GM18499 (cell line): ENCODE measurements around the gene GPC5.
A peak's percentile ranks its signal among the peaks of the same experiment; 100 is the strongest.
"Not testable (repeated sequence)": the region's sequence is repeated elsewhere in the genome, so short reads cannot be mapped to it uniquely, and the experiment has no call there.

ENCODE experiments used
- ATAC-seq: cut with Tn5 transposase; IDR thresholded peaks from one replicate; pipeline ENCODE4 v1.9.1; 2021; ENCODE audit warnings: moderate number of reproducible peaks; ENCODE audit not compliant: insufficient read depth, unreplicated experiment

Gene GPC5

DNA sequence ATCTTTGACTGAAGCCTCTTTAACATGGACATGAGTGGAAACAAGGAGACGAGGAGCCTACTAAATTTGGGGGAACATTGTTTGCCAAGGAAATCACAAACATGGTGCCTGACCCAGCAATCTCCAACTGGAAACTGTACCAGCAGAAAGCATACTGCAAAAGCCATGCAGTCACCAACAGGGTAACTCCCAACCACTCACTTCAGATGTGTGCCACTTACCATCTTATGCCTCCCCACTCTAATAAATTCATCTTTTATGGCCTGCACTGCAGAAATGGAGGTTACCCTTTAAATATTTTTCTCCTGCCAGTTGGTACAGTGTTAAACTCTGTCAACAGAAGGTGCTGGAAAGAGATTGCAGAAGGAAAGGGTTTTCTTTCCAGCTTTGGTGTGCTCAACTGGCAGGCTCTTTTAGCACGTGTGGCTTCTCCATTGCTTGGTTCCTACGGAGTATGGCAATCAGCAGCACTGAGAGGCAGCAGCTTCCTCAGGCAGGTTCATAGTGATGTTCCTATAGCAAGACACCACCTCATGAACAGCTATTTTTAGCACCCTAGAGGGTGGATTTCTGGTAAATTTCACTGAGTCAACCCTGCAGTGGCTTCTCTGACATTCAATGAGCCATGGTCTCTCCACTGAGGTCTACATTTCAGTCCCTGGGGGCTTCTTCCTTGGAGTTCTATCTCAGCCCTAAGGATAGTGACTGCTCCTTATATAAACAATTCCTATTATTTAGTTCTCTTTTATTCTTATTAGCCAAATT, 29.6 kb upstream of the GPC5 start:
- ATAC-seq: no peak

DNA sequence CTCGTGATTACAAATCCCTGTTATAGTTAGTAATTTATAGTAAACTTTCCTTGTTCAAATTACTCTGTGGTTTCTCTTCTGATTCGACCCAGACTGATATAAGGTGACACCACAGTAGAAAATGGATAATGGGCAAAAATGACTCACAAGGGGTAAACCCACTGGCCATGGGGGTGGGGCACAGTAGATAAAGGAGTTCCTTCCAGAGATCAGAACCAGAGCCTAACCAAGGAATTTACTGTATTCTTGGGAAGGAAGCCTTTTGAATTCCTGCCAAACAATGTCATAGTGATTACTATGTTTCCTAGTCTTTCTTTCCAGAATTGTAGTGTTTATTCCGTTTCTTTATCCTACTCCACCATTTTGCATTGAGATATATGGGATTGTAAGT, 29.0 kb upstream of the GPC5 start:
- ATAC-seq: no peak

DNA sequence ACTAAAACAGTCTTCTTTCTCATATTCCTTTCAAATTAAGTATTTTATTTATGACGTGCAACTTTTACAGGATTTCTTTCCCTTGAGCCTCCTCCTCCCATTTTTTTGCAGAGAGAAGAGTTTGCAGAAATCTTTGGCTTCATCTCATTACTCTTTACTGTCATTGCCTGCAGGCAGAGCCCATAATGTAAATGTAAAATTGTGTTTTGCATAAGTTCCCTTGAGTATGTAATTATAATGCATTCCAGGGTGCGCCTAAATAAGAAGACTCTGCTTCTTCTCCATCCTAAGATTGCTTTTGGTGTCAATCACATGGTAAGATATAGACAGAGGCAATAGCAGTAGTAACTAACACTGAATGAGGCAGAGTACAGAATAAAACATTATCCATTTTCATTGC, 27.9 kb upstream of the GPC5 start:
- no peak for ATAC-seq

DNA sequence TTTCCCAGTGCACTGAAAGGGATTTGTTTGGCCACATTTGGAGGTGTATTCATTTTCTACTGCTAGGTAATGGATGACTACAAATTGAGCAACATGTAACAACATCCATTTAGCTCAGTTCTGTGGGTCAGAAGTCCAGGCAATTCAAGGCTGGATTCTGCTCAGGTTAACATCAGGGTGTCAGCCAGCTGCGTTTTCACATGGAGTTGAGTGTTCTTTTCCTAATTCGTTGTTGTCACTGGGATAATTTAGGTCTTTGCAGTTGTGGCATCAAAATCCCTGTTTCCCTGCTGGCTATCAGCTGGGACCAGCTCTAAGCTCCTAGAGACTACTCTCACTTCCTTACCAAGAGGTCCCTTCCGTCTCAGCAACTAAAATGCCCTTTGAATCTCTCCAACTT, 25.5 kb upstream of the GPC5 start:
- ATAC-seq: no peak

DNA sequence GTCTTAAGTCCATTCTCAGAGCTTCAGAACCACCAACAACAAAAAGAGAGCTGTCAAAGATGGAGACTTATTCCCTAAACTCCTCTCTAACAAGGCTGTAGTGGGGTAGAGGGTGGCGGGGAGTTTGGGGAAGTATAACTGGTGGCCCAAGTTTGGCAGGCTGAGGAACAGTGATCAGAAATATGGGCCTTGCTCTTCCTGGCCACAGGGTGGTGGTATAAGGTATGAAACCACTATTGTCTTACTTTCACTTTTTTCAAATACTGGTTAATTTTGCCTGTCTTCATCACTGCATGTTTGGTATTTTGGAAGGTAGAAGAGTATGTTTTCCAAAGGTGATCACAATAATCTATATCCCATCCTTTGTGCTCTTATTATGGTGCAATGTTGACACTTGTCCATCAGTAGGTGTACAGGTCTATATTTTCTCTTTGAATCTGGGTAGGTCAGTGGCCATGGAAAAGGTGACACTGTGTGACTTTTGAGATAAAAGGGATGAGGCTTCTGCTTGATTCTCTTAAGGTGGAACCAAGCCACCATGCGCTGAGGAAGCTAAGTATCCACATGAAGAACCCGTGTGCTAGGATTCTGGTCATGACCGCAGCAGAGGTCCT, 23.2 kb upstream of the GPC5 start:
- ATAC-seq: peak; percentile 94

DNA sequence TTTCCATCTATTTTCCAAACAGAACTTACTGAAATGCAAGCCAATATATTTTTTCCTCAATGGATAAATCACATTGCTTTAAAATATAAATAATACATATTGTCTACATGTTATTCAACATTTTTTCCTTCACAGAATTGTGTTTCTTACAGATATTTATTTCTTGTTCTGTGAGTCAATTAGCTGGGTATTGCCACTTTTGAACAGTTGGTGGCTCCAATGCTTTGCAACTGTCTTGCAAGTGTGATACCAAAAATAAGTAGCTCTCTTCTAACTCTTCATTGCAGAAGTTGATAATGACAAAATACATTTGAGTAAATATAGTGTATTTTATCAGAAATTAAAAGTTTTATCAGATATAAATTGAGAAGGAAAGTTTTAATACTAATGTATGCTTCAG, 17.1 kb upstream of the GPC5 start:
- ATAC-seq: no peak

DNA sequence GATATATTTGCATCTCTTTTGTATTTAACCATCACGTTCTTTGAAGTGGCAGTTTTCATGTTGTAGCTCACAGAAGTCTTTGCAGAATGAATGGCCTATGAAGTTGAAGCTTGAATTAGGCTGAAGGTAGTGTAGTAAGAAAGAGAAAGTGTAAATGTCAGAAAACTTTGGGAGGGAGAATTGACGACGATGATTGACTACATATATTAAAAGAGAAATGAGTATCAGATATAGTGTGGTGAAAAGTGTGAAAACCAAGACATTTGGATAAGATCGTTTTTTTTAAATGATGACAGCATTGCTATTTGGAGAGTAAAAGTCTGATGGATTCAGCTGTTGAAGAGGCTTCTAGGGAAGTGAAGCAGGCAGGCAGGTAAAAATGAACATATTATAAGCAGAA, 14.6 kb upstream of the GPC5 start:
- no peak for ATAC-seq

DNA sequence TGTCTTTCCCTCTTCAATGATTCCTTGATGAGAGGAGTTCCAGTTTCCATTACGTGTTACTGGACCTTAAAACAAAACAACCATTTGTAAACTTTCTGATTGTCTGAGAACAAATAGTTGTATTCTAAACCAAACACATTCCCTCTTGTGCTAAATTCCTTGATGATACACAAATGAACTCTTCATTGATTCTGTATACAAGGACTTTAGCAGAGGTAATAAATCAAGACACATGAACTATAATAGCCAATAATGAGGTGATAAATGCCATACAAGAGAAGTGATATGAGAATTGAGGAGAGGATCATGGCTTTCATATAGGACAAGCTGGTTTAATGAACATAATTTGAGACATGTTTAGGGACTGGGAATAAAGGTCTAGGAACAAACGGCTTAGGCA, 13.5 kb upstream of the GPC5 start:
- no peak for ATAC-seq

DNA sequence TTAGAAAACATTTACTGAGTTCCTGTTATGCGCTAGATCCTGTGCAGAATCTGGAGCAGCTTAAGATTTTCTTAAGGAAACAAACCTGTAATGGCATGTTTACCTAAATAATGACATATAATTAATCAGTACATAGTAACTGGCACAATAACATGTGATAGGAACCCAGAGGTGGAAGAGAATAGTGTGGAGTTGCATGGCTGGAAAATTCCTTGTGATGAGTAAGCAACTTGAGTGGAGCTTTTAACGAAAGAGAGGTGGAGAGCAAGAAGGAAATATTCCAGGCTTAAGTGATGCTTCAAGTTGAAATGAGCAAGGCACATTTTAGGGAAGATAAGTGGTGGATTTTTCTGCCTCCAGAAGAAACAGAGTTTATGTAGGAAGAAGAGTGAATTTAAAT, 9.2 kb upstream of the GPC5 start:
- ATAC-seq: no peak

DNA sequence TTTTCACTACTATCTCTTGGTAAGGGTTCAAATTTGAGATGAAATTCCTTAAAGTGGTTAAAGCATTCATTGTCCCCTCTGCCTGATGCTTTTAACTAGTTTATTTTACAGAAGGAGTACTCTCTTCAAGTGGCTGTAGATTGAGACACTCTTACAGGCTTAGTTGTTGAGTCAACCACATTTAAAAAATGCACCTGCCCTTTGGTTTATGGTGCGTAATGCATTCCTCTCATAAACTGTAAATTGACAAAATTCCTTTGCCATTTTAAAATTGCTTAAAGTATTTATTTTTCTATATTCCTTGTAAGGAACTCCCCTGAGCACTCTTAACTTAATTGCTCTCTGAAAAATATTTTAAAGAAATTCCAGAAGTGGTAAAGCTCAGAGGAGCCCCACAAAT, 826 bp upstream of the GPC5 start:
- no peak for ATAC-seq

DNA sequence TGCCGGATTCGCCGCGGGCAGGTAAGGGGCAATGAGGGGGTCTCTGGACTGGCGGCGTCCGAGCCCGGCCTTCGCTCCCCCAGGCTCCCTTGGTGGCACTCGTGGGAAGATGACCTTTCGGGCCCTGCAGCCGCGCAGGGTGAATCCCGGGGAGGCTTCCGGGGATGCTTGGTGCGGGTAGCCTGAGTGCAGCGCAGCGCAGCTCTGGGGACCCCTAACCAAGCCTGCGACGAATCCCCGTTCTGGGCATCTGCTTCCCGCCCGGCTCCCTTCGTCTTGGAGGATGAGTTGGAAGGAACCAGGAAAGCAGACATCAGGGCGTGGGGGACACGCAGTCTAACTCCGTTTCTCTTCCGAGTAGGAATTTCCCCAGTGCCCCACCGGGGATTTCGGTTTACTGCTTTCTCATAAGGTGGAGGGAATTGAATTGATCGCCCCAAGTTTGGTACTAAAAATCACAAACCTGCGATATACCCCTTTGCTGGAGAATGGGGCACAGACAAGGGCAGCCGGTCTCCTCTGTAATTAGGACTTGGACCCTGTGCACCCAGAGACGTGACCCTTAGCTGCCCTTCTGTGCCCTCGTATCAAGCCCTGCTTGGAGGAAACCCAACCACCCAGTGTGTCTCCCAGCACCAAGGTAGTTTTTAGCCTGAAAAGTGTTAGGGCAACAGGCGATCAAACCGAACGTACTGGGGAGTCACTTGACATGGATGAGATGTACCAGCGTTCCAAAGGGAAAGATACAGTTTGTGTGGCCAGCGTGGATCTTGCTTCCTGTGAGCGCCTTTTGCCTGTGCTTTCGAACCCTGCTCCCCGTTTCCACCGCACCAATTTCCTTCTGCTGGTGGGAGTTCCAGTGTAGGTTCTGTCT, 1.0 kb downstream of the GPC5 start:
- no peak for ATAC-seq

DNA sequence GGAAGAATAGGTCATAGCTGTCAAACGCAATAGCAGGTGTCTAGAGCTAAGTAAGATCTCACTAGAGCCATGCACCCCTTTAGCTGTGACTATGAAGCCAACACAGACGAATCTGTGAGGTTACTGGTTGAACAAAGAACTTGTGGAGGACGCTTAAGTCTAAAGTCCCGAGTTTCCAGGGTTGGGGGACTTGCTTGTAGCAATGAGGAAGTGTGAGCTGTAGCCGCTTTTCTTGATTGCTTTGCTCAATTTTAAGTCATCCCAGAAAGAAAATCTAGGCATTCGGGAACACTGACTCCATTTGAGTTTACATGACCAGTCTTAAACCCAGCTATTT, 1.6 kb downstream of the GPC5 start:
- no peak for ATAC-seq

DNA sequence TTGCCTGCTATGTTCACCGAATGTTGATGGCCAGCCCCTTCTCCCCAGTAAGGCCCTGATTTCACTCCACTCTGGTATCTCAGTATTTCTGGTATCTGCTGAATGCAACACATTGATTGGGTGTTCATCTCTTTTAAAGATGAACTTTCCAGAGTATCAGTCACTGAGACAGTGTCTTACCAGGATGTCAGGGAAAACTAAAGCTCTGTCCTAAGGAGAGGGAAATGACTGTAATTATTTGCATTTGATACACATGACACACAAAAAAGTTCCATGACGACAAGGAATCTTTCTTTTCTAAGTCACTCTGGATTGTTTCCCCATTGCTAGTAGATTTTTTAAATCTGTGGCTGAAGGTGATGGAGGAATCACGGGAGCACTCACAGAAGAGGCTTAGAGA, 2.2 kb downstream of the GPC5 start:
- no peak for ATAC-seq

DNA sequence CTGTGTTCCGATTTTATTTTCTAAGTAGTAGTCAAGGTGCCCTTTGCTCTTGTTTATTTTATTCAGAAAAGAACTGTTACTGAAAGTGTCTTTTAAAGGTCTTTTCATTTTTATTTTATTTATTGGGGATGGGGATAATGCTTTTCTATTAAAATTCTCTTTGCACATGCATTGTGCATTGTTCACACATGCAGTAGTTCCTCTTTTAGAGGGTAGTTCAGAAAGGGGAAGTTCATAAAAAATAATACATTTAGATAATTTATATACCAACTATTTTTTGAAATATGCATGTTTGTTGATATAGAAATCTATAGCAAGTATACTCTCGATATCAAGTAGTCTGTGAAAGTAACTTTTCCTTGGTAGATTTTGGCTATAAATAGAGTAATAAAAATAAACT, 3.5 kb downstream of the GPC5 start:
- ATAC-seq: no peak

DNA sequence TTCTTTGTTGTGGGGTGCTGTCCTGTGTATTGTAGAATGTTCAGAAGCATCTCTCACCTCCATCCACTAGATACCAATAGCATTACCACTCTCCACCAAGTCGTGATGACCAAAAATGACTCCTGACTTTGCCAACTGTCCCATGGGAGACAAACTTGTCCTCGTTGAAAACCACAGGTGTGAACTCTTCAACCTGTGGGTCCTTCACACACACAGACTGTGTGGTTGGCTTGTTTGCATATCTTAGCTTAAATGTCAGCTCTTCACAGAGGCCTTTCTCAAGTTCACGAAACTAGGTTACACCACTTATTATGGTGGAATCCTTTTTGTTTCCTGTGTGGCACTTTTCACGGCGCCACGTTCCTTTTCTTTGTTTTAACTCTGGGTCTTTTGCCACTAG, 6.8 kb downstream of the GPC5 start:
- peak; percentile 66 for ATAC-seq

DNA sequence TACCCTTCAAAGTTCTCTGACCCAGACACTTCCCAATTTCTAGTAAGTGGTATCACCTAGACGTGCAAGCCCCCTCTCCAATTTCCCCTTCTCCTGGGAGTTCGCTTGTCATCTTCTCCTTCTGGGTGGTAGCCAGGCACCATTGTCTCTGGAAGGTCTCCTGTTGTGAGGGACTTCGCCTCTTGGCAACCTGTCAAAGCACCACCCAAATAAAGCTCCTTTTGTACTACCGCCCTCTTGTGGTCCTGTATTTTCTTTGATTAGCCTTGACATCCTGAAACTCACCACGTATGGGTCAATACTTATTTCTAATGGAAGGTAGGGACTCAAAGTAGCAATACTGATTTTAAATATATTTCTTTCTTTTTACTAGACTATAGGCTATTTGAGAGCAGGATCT, 8.2 kb downstream of the GPC5 start:
- peak; percentile 44 for ATAC-seq

DNA sequence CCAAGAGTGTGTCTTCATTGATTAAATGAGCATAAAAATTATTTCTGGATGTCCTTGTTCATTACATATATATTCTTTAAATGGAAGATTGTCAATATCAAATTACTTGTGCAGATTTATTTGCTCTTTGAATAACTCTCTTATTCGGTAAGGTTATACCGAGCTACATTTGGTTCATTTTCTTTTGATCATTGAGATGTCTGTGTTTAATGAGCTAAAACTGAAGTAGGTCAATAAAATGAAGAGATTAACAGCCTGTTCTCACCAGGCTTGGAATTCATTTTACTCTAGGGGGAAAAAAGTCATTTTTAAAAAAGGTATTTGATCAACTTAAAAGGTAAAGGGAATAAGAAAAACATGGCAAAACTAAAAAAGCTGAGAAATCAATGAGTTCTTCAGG, 10.6 kb downstream of the GPC5 start:
- ATAC-seq: no peak

DNA sequence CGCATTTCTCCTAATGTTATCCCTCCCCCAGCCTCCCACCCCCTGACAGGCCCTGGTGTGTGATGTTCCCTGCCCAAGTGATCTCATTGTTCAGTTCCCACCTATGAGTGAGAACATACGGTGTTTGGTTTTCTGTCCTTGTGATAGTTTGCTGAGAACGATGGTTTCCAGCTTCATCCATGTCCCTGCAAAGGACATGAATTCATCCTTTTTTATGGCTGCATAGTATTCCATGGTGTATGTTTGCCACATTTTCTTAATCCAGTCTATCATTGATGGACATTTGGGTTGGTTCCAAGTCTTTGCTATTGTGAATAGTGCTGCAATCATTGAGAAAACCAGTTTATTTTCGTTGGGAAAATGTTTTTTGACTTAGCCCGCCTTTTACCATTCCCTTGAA, 18.2 kb downstream of the GPC5 start:
- not testable (repeated sequence) for ATAC-seq

DNA sequence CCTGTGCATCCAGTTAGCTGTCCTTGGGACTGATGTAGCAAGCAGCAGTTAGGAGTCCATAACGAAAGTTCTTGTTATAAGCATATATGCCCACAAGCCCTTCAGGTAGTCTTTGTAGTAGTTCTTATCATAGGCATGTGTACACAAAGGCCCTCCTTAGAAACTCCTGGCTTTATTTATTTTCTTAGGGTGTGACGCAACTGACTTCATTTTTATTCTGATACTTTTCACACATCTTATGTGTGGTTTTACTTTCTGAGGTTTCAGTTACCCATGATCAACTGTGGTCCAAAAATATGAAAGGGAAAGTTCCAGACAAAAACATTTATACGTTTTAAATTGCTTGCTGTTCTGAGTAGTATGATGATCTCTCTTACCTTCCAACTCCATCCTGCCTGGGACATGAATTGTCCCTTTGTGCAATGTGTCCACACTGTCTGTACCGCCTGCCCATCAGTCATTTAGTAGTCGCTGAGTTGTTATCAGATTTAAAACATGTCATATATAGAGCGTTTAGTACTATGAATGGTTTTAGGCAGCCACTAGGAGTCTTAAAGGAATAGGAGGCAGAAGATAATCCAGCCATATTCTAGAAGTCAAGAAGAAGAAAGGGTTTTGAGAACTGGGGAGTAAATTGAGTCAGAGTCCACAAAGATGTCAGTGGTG, 19.4 kb downstream of the GPC5 start:
- ATAC-seq: no peak

DNA sequence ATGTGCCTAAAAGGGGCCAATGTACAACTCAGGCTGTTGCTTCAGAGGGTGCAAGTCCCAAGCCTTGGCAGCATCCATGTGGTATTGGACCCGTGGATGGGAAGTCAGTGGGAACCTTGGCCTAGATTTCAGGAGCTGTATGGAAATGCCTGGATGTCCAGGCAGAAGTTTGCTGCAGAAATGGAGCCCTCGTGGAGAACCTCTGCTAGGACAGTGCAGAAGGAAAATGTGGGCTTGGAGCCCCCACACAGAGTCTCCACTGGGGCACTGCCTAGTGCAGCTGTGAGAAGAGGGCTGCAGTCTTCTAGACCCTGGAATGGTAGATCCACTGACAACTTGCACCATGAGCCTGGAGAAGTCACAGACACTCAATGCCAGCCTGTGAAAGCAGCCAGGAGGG, 28.5 kb downstream of the GPC5 start:
- no peak for ATAC-seq

DNA sequence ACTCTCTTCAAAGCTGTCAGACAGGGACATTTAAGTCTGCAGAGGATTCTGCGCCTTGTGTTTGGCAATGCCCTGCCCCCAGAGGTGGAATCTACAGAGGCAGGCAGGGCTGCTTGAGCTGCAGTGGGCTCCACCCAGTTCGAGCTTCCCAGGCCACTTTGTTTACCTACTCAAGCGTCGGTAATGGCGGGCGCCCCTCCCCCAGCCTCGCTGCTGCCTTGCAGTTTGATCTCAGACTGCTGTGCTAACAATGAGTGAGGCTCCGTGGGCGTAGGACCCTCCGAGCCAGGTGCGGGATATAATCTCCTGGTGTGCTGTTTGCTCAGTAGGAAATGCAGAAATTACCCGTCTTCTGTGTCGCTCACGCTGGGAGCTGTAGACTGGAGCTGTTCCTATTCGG, 40.3 kb downstream of the GPC5 start:
- ATAC-seq: not testable (repeated sequence)
